HG03097 (cell line): Measurements from ENCODE around the gene HUNK.

Experiments used
- ATAC-seq: cut with Tn5 transposase; IDR thresholded peaks from one replicate; pipeline ENCODE4 v1.9.1; 2021; ENCODE audit not compliant: unreplicated experiment, low FRiP score

Gene HUNK

DNA sequence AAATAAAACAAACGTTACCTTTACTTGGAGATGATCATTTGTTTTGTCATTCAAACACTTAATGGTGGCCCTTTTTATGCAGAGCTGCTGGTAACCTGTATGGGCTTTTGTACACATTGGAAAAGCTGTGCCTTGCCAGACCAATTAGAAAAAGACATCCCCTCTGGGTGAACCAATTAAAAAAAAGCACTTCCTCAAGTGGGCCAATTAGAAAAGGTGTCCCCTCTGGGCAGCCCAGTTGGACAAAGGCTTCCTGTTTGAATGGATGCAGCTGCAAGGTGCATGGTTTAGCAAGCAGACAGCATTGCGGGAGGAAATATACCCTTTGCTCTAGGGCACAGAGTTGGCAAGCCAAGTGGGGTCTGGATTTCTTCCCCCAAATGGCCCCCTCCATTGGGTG is 21.6 kb downstream of the HUNK start:
- ATAC-seq = no peak

DNA sequence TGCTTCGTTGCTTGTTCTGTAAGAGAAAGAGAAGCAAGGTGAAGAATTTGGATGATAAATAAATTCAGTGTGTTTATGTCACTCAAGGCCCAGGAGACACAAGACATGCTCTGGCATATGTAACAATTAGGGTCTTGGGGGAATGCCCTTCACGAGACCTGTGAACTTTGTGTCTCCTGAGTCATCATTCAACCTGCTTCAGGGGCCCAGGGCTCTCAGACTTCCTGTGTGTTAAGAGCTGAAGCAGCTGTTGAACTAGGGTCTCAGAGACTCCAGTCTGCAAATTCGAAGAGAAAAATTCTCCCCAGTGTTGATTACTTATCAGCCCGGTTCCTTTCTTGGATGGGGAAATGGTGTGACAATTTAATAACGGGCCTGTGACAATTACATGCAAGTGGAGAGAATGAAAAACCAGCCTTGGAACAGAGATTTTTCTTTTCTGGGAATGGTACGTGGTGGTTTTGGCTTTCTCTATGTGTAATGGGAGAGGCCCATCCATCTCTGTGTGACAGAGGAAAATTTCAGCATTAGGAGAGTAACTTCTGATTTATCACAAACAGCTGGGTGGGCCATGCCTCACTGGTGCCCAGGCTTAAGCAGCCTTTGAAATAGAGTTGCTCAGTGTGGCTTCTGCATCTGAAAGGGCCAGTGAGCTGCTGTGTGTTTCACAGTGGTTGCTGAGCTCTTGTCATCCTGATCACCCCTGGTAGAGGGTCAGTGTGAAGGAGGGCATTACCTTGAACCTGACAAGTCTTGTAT is 22.4 kb downstream of the HUNK start:
- no peak for ATAC-seq

DNA sequence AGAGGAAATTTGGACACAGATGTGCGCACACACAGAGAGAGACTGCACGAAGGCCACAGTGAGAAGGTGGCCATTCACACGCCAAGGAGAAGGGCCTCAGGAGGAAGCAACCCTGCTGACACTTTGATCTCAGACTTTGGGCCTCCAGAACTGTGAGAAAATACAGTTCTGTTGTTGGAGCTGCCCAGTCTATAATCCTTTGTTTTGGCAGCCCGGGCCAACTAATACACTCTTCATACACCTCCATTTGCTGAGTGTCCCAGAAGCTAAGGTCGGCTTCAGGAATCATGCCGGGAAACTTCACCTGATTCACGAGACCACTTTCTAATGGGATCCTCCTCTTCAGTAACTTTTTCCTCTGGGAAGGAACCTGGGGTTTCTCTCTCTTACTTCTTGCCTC is 23.2 kb downstream of the HUNK start:
- ATAC-seq = no peak

DNA sequence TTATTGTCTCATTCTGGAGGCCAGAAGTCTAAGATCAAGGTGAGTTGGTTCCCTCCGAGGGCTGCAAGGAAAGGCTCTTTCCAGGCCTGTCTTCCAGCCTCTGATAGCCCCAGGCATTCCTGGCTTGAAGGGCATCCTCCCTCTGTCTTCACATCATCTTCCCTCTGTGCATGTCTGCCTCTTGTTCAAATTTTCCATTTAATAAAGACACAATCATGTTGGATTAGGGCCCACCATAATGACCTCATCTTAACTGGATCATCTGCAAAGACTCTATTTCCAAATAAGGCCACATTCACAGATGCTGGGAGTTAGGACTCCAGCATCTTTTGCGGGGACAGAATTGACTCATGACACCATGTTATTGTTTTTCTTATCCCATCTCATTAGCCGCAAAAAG is 24.5 kb downstream of the HUNK start:
- no peak for ATAC-seq

DNA sequence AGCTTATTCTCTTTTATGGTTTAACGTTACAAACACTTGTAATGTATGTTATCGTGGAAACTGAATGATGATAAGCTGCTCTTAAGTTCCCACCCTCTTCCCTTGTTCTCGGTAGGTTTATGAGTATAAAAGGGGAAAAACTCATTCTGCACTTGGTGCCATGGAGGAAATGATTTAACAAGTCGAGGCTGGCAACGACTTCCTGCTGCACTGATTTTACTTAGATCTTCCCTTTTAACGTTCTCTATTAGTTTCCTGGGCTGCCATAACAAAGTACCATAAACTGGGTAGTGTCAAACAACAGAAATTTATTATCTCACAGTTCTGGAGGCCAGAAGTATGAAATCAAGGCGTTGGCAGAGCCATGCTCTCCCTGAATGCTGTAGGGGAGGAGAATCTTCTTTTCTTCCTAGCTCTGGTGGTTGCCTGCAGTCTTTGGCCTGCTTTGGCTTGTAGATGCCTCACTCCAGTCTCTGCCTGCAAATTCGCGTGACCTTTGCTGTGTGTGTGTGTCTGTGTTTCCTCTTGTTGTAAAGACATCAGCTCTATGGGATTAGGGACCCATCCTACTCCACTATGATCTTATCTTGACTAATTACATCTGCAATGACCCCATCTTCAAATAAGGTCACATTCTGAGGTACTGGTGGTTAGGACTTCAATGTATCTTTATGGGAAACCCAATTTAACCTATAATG is 26.3 kb downstream of the HUNK start:
- no peak for ATAC-seq

DNA sequence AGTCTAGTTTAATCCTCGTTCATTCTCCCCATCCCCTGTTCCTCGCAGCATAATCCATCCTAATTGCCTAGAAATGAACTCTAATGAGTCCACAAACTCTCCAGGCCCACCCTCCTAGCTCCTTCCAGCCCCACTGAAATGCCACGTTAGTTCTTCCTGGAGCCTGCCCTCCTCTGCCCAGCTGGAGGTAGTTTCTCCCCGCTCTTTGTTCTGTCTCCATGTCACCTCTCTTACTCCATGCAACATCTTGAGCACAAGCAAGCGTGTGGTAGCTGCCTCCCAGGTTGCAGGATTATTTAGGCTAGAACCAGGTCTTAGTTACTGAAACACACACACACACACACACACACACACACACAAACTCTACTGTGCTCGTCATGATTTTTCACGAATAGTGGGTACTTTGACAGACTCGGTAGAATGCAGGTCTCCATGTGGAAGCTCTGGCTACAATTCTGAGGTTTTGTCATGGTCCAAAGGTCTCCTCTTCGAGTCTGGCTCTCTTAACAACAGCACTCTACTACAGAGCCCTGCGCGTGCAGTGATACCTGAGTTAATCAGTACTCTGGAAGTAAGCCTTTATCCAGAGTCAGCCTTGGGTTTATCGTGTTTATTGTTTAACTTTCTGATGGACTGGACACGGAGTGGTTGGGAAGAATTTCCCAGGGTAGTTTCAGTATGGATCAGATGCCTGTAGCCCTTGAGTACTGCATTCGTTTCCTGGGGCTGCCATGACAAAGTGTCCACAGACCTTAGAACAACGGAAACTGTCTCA is 27.5 kb downstream of the HUNK start:
- ATAC-seq = no peak

DNA sequence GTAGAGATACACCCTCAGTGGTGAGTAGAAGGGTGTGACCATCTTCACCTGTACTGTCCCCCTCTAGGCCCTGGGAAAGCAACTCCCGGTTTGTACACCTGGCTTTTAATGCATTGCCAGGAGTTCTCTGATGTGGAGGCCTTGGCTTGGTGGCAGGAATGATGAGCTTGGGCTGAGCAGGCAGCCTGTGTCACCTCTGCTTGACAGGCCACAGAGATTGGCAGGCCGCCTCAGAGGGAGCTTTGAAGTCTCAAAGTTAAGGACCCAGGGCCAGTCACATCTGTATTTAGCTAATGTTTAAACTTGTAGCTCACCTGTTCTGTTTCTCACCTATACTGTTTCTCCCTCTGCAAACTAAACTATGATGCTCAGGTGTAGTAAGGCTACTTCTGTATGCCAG is 28.5 kb downstream of the HUNK start:
- no peak for ATAC-seq

DNA sequence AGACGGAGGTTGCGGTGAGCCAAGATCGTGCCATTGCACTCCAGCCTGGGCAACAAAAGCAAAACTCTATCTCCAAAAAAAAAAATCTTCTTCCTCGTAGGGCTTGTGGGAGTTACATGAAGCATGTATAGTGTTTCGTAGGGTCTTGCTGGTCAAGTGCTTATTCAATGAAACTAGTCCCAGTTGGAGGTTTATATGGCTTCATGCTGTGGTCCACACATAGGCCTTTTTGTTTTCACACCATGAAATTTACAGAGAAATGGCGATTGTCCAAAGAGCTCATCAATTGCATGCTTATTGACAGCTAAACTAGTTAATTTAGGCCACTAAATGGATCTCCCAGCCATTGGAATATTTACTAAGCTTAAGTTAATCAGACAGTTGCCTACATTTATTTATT is 29.6 kb downstream of the HUNK start:
- ATAC-seq = no peak

DNA sequence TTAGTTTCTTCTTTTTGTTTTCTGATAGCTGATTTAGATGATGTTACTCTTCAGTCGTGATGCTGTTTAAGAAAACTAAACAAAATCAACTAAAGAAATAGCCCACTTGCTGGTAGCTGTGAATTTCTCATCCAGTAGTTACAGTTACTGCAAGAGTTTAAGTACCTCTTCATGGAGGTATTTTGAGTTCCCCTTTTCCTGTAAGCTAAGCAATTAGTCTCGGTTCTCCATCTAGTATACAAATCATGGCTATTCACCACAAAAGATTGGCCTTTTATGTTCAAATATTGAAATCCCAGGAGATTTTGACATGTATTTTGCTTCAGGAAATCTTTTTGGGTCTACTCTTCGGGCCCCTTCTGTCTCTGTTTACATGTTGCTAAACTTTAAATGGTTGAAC is 31.1 kb downstream of the HUNK start:
- no peak for ATAC-seq

DNA sequence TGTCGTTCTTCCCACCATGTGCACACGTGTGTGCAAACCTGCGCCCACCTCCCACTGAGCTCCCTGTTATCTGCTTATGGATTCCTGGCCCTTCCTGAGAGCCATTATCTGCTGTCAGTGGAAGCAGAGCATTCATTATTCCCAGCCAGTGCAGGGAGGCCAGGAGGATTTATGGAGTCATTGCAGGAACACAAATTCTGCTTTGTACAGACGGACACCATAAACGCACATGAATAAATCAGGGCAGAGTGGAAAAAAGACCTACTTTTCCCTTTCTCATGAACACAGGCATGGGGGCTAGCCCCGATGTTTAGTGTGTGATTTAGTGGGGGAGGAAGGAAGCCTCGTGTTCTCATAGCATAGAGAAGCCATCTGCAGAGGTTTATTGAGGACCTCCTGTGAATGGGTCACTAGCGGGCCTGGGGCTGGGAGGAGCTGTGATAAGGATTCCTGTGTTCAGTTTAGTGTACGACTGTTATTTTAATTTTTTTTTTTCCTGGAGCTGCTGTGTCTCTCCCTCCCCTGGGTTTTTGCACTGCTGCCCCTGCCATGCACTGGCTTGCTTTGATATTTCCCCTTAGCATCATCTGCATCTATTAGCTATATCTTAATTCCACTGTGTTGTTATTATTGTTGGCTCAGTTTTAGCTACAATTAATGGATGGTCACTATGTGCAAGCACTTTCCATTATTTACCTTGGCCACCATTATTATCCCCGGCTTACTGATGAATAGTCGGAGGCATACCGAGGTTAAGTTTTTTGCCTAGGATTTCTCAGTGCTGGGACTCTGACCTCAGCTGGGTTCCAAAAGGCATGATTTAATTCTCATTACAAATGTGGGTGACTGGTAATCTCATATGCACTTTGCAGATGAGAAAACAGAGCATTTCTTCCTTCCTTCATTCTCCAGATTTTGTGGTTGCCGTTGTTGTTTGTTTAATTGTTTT is 33.0 kb downstream of the HUNK start:
- ATAC-seq = no peak

DNA sequence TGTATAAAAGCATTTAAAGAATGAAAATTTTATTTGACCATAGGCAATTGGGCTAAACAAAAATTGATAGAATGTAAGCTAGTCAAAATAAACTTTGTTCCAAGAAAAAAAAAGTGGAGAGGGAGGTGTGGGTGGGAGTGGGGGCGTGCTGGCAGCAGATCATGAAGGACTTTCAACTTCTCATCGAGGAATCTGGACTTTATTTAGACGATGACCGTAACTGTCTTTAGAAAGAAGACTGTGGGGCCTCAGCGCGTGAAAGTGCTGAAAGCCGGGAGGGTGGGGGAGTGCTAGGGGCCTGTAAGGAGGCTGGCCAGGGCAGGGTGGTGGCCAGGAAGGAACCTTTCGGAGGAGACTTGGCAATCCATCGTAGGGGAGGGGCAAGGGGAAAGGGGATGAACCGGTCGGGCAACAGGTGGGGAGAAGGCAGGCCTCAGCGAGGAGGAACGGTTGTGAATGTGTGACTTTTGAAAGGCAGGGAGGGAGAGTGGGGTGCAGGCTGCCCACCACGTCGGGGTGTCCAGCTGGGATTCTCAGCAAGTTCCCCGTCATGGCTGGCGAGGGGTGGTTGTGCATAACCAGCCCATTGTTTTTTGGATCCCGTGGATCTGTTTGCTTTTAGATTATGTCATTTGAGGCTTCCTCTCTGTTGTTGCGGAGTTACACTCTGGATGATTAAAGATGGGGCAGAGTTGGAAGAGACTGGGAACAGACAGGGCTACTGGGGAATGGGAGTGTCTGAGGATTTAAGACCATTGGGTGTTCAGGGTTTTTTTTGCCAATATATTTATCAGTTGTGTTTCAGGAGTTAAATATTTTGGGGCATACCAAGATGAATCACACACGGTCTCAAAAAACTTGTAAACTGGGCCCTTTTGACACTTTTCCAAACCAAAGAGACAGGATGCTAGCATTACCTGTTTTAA is 35.5 kb downstream of the HUNK start:
- no peak for ATAC-seq

DNA sequence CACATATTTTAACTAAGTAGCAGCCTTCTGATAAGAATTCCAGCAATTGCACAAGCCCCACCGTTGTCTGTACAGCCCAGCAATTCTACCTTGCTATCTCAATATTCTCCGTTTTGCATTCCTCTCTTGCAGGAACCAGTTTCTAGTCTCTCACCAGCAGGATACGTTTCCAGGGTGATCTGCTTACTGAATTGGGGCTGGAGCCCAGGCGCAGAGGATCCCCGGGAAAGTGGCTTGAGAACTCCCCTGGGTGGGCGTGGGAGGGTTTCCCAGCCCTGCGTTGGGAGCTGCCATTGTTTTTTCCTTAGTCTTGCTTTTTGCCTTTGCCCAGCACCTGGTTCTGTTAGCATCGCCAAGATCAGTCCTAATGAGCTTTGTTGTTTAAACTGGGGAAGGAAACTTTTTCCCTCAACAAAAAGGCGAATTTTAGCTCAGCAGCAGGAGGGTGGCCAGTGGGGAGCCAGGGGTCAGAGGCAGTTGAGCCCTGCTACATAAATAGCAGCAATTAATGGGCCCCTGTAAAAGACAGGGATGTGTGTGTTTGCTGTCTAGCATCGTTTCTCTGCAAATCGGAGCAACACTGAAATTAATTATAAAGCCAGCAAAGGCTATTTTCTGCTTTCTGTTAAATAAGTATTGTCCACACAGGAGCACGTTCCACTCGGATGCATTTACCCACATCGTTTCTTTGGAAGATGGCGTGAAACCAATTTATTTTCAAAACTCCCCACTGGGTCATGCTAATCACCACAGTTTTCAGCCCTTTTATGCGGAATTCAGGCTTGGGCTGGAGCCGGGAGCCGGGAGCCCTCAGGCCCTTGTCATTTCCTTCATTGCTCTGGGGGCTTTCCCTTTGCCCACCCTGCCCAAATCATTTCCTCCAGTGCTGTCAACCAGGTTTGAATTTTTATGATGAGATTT is 36.6 kb downstream of the HUNK start:
- ATAC-seq = no peak

DNA sequence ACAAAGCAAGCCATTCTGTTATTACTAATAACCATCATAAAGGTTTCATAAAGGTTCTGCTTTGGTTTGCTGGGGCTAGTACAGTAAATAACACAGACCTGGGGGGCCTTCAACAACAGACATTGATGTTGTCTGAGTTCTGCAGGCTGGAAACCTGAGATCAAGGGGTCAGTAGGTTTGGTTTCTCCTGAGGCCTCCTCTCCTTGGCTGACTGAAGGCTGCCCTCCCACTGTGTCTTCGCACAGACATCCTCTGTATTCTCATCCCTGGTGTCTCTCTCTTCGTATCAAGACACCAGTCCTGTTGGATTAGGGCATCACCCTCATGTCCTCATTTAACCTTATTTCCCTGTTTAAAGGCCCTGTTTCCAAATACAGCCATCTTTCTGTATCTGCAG is 37.3 kb downstream of the HUNK start:
- no peak for ATAC-seq

DNA sequence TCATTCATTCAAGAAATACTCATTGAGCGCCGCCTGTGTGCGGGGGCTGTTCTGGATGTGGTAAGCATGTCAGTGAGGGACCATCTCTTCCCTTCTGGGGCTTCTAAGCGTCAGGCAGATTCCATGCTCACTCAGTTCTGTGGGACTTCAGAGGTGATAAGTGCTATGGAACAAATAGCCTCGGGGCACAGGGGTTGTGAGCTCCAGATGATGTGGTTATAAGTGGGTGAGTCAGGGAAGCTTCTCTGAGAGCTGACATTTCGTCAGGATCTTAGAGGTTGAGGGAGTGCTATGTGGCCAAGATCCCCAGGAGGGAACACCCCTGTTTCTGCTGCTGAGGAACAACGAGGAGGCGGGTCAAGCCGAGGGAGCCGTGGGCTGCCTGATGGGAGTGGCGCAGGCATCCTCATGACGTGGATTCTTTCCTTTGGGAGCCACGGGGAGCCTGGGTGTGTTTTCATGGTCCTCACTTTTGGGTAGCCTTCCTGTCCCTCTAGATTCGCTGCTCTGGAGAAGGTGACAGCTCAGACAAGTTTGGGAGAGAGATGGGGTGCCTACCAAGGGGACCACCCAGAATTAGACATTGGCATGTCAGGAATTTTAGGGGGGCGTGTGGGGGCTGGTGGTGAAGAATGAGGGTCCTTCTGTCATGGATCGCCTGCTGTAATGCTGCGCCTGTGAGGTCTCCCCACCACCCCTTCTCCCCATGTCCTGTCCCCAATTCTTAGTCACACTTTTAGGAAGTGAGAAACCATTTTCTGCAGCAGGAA is 38.5 kb downstream of the HUNK start:
- no peak for ATAC-seq

DNA sequence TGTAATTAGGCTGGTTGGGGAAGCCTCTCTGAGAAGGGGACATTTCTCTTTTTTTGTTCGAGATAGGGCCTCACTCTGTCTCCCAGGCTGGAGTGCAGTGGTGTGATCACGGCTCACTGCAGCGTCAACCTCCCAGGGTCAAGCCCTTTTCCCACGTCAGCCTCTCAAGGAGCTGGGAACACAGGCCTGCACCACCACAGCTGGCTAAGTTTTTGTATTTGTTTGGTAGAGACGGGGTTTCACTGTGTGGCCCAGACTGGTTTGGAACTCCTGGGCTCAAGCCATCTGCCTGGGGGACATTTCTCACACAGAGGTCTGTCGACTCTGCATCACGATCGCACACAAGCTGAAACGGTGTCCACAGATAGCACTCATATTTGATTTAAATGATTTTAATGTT is 39.7 kb downstream of the HUNK start:
- no peak for ATAC-seq

DNA sequence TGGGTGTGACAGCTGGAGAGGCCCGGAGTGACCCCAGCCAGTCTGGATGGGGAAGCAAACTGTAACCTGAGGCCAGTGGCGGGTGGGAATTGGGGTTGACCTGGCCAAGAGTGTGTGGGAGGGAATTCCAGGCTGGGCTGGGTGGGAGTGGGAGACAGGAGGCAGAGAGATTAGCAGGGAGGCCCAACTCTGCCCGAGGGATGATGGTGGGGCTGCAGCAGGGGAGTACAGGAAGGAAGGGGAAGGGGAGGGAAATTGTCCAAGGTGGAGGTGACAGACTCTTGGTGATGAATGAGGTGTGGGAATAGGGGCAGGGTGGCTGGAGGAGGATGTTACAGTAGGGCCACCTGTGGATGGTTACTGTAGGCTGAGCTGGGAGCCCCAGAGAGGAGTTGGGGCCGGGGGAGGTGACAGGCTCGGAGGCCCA is 40.4 kb downstream of the HUNK start:
- ATAC-seq = no peak

DNA sequence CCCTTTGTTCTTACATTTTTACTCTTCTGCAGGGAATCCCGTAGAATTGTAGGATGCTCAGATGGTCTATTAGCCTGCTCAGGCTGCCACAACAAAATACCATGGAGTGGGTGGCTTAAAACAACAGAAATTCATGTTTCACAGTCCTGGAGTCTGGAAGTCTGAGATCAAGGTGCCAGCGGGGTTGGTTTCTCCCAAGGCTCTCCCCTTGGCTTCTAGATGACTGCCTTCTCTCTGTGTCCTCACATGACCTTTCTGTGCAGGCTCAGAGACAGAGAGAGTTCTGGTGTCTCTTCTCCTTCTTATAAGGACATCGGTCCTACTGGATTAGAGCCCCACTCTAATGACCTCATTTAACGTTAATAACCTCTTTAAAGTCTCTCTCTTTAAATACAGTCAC is 41.7 kb downstream of the HUNK start:
- ATAC-seq = no peak

DNA sequence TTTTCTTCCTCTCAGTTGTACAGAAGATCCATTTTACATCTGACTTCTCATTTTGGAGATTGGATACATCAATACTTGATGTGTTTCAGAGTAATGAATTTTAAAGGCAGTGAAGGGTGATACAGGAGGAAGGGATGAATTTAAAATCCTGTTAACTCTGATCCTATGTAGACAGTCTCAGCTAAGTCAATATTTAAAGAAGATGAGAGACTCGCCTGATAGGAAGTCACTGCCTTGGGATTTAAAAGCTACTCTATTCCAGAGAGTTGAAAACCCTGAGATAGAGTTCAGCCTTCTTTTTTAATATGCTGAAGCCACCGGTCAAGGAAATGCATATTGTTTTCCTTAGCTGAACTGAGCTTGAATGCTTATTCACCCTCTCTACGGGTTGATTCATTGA is 42.7 kb downstream of the HUNK start:
- ATAC-seq = no peak
